Eye (tissue), 1 donor: Measurements from ENCODE around the gene PPP1R27.

ENCODE experiments used
- DNase-seq: peaks from one replicate; pipeline ENCODE4 v3.0.0-alpha.2; 2015

PPP1R27 gene

GRCh38 chr17:81834831-81835267, at the start of gene PPP1R27:
Gene PPP1R27, minus strand, starts transcription at chr17:81835050. Its CDS starts 97 bp downstream, at chr17:81834953.
- no peak for DNase-seq

- DNase-seq, result no peak
These were observed 49.7 kb upstream of the PPP1R27 start for GRCh38 chr17:81884520-81884919.

- no peak for DNase-seq
These were observed 44.3 kb upstream of the PPP1R27 start for GRCh38 chr17:81879121-81879520.

GRCh38 chr17:81878294-81878693, 43.4 kb upstream of the PPP1R27 start:
- DNase-seq, result no peak

- DNase-seq, result no peak
These were observed 42.7 kb upstream of the PPP1R27 start for GRCh38 chr17:81877569-81877968.

GRCh38 chr17:81871387-81872230, 36.8 kb upstream of the PPP1R27 start:
- DNase-seq, result peak; percentile 96

GRCh38 chr17:81870981-81871386, 36.1 kb upstream of the PPP1R27 start, which contains the start of gene ARHGDIA:
Gene ARHGDIA, minus strand, starts transcription at chr17:81871337. Its CDS starts 1,407 bp downstream, at chr17:81869930.
- DNase-seq, result no peak

- peak; percentile 63 for DNase-seq
These were observed 35.5 kb upstream of the PPP1R27 start for GRCh38 chr17:81870131-81870980.

GRCh38 chr17:81869221-81870130, 34.6 kb upstream of the PPP1R27 start:
- DNase-seq, result peak; percentile 79

- DNase-seq, result no peak
These were observed 33.9 kb upstream of the PPP1R27 start for GRCh38 chr17:81868674-81869220.

- DNase-seq, result peak; percentile 13
These were observed 33.3 kb upstream of the PPP1R27 start for GRCh38 chr17:81867991-81868673.

- peak; percentile 32 for DNase-seq
These were observed 32.5 kb upstream of the PPP1R27 start for GRCh38 chr17:81867170-81867990.

- DNase-seq, result peak; percentile 15
These were observed 31.8 kb upstream of the PPP1R27 start for GRCh38 chr17:81866440-81867169.

- peak; percentile 9 for DNase-seq
These were observed 31.0 kb upstream of the PPP1R27 start for GRCh38 chr17:81865733-81866439.

- DNase-seq, result no peak
These were observed 30.5 kb upstream of the PPP1R27 start for GRCh38 chr17:81865358-81865732.

GRCh38 chr17:81863833-81864768, 29.3 kb upstream of the PPP1R27 start:
- no peak for DNase-seq

GRCh38 chr17:81863123-81863675, 28.3 kb upstream of the PPP1R27 start:
- DNase-seq, result no peak
